HG02981 (cell line): ENCODE data around the gene PTPN3.
"Not testable (repeated sequence)": the region's sequence is repeated elsewhere in the genome, so short reads cannot be mapped to it uniquely, and the experiment has no call there.

Experiments
- ATAC-seq: cut with Tn5 transposase; IDR thresholded peaks from one replicate; pipeline ENCODE4 v1.9.1; 2021; ENCODE audit warnings: mild to moderate bottlenecking, moderate library complexity; ENCODE audit not compliant: unreplicated experiment

The PTPN3 gene

DNA sequence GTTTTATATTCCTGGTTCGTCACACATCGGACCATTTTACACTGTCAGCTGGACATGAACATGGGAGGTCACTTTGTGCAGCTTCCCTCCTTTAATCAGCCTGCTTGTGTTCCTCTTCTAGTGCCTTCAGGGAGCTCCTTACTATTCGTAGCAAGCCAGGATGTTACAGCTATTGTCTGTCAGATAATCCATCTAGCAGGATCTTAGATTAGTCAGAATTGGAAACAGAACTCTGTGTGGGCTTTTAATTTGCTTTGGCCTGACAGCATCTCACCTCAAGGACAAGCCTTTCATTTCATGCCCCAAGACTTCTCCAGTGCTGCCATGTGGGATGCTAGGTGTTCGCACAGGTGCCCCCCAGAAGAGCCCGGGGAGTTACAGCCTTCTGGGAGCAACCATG lies 147.1 kb downstream of the PTPN3 start:
- ATAC-seq = no peak

DNA sequence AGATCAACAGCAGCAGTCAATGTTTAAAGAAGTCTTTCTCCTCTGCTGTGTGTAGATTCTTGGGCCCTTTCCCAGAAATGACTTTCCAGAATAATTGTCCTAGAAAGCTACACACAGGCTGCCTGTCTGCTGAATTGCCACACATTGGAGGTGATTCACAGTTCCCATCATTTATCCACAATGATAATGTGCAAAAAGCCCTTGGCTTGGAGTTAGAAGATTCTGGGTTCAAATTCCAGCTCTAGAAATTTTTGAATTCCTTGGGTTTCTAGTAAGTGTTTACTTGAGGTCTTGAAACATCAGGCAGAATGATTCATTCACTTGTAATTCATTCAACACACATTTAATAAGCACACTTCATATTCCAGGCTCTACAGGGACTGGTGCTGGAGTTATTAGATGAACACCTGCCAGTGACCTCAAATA lies 148.7 kb downstream of the PTPN3 start:
- ATAC-seq = no peak

DNA sequence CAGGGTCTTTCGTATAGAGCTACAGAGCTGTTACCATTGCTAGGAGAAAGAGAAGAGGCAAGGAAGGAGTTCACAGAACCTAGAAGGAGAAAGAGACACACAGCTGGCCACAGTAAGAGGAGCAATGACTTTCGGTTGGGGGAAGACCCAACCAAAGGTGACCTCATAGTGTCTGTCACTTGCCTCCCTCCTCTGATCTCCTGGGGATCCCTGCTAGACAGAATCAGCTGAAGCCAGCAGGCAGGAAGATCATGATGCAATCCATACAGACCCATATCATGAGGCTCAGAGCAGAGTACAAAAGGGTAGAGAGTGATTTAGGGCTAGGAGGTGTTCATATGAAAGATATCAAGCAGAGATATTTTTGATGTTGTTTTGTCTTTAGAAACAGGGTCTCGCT lies 151.2 kb downstream of the PTPN3 start:
- no peak for ATAC-seq

DNA sequence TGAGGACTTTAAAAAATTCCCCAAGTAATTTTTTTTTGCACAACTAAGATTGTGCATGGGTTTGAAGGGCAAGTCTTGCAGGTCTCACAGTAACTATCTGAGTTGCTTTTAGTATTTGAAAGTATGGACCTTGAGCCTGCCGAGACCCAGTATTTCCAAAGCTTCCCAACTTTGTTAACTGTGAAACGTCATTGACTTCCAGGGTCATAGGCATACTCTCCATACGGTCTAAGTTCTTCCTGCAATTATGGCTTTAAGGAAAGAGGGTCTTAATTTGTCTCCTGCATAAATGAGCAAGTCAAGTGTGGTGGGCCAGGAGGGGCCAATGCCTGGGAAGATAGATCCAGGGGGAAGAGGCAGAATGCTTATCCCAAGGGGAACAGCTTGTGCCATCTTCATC lies 153.2 kb downstream of the PTPN3 start:
- ATAC-seq = no peak

DNA sequence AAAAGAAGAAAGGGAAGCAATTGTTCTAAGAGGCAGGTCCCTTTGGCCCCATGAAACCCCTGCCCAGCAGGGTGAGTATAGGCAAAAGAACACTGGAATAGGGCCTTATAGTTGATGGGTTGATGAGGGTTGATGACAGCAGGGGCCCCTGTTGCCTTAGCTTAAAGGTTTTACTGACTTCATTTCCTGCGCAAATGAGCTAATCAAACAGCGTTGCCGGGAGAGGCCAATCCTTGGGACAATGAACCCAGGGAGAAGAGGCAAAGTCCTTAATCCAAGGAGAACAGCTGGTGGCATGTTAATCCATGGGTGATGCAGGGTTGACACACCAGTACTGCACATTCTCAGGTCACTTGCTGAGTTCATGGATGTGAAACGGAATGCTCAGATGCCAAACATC lies 155.2 kb downstream of the PTPN3 start:
- ATAC-seq = no peak

DNA sequence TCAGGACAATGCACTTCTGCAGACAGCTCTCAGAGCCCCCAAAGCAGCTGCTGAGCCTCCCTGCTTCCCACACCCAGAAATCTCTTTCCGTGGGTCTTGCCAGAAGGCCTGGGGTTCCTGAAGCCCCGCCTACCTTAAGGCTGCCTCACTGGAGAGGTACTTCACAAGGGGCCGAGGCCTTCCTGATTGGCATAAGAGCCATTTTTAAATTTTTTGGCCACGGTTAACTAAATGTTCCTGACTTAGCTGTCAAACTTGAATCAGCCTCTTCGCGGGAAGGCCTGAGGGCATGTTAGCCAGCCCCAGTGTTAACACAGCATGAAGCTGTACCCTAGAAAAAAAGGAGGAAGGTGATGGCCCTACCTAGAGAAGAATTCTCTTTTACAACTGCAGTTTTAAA lies 156.5 kb downstream of the PTPN3 start:
- no peak for ATAC-seq

DNA sequence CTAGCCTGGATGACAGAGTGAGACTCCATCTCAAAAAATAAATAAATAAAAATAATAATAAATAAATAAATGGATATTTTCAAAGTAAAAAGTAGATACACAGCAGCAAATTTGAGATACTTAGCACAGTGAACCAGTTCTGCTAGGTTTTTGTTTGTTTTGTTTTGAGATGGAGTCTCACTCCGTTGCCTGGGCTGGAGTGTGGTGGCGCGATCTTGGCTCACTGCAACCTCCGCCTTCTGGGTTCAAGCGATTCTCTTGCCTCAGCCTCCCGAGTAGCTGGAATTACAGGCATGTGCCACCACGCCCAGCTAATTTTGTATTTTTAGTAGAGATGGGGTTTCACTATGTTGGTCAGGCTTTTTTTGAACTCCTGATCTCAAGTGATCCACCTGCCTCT lies 157.1 kb downstream of the PTPN3 start:
- not testable (repeated sequence) for ATAC-seq

DNA sequence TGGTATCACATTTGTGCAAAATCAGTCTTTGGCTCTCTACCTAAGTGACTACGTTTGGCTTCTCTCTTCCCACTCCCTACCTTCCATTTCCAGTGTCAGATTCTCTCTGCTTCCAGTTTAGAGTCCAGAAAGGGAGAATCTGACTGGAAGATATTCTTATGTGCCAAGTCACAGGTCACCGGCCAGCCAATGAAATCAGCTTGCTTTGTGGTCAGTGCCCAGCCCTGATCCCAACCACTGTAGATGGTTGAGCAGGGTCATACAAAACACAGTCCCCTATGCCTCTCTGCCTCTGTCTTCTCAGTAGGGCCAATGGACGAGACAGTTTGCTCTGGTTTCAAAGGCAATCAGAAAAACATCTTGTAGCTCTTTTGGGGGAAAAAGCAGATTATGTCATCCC lies 161.7 kb downstream of the PTPN3 start:
- no peak for ATAC-seq

DNA sequence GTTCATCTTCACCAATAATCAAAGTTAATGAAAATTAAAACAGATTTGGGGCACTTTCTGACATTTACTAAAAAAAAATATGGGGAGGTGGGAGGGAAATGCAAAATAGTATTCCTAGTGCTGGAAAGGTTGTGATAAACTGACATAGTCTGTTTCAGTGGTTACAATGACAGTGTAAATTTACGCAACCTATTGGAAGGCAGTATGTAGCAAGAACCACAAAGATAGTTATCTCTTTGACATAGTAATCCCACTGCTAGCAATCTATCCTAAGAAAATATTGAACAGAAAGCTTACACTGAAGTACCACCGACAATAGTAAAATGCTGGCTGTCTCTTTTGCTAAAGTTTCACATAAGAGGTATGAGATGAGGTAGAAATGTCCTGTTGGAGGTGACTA lies 162.2 kb downstream of the PTPN3 start:
- ATAC-seq = no peak

DNA sequence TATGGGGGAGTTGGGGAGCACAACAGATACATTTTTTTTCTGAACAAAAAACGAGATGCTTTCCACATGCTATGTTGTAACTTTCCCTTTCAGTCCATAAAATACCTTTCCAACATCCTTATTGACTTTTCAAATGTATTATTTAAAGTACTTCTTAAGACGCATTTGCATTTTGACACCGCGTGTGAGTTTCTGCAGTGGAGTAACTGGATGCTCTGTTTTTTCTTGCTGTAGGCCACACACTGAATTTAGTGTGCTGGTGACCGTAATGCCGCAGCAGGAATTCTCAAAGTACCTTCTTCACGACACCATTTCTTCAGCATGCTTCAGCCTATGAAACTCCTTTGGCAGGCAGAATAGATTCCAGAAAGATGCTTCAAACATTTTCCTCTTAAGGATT lies 163.0 kb downstream of the PTPN3 start:
- no peak for ATAC-seq

DNA sequence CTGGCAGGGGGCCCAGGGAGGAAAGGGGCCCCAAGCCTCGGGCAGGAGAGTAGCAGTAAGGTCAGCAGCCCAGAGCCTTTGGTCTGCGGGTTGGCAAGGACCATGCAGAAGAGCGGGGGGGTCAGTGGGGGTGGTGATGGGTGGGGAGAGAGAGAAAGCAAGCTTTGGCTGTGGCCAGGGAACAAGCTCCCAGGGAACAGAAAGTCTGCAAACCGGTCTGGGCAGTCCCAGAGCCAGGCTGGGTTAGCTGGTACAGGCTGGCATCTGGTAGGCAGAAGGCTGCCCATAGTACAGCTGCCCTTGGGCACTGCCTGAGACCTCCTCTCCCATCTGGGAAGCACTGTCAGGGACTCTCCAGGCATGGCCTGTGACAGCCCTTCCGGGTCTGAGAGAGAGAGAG lies 166.8 kb downstream of the PTPN3 start:
- ATAC-seq = no peak

DNA sequence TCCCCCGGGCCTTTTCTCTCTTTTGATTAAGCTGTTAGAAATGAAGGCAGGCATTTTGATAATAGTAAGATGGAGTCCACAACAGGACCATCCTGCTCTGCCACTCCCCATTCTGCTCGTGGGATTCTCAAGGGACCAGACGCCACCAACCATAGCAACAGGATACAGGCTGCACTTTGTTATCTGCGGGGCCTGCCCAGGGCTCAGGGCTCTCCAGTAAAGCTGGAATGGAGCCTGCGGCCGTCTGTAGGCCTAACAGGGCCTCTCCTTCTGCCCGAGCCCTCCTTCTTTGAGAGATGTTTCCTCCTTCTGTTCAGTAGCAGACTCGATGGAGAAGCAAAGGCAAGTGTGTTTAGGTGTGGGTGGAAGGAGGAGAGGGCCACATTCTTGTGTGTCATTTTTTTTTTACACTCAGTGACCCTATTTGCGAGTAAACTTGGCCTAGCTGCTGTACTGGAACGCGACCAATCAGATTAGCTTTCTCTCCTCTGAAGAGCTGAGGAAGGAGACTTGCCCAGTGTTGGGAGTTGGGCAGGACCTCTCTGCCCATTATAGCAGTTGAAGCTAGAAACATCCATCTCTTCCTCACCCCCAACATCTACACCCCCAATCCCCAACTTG lies 168.4 kb downstream of the PTPN3 start:
- ATAC-seq = no peak

DNA sequence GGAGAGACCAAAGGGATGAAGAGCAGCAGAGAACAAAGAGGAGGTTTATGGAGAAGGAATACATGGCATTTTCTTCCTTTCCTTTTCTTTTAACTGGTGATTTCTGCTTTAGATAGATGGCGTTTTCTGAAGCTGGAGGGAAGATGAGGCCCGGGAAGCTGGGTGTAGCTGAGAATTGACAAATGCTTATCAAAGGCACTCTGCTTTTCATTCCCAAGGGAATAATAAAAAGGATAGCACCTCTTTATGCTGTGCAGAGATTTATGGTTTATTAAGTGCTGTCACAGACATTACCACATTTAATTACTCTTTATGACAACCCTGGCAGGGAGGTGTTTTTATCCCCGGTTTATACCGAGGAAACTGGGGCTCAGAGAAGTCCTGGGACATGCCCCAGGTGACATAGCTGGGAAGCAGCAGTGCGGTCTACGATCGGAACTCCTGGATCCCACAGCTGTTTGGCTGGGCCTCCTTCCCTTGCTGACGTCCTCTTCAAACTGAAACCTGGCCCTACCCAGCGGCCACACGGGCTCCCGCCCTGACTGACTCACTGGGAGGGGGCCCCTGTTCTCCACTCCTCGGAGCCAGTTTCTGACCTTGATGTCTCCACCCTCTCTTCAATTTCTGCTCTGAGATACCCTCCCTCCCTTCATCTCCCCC lies 169.0 kb downstream of the PTPN3 start:
- ATAC-seq = no peak
